HG03432 (cell line): ENCODE measurements around the gene B3GNT9.
A peak's percentile ranks its signal among the peaks of the same experiment; 100 is the strongest.

Experiments used
- ATAC-seq: cut with Tn5 transposase; IDR thresholded peaks from one replicate; pipeline ENCODE4 v1.9.1; 2021; ENCODE audit warnings: mild to moderate bottlenecking, moderate library complexity; ENCODE audit not compliant: unreplicated experiment

The B3GNT9 gene

DNA sequence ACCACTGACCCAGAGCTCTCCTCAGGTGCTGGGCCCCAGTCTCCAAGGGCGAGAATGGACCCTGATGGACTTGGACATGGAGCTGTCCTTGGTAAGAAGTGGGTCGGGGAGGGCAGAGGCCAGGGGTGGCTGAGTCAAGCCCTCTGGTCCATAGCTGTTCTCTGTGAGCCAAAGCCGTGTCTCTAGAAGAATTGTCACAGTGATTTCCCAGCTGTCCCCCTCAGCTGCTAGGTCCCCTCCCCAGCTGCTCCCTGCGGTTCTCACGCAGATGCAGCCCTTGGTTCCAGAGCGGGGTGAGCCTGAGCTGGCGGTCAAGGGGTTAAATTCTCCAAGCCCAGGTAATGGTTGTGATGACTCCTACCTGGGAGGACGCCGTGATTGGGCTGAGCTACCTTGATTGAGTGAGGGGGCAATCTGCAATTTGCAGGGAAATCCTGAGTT lies 18.2 kb upstream of the B3GNT9 start:
- no peak for ATAC-seq

DNA sequence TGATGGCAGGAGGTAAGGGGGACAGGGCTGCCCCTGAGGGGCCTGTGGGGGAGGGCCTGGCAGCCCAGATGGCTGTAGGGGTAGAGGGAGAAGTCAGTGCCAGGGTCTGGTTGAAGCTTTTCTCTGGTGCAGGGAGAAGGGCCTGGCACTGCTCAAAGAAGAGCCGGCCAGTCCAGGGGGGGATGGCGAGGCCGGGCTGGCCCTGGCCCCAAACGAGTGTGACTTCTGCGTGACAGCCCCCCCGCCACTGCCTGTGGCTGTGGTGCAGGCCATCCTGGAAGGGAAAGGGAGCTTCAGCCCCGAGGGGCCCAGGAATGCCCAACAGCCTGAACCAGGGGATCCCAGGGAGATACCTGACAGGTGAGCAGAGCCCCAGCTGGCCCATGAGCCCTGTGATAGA lies 16.8 kb upstream of the B3GNT9 start:
- ATAC-seq: no peak

- no peak for ATAC-seq
Observed at GRCh38 chr16:67166598-67167168, 15.9 kb upstream of the B3GNT9 start.

GRCh38 chr16:67166110-67166547 lies 15.3 kb upstream of the B3GNT9 start:
- ATAC-seq: no peak

- ATAC-seq: no peak
Observed at GRCh38 chr16:67165121-67166078, 14.6 kb upstream of the B3GNT9 start.

DNA sequence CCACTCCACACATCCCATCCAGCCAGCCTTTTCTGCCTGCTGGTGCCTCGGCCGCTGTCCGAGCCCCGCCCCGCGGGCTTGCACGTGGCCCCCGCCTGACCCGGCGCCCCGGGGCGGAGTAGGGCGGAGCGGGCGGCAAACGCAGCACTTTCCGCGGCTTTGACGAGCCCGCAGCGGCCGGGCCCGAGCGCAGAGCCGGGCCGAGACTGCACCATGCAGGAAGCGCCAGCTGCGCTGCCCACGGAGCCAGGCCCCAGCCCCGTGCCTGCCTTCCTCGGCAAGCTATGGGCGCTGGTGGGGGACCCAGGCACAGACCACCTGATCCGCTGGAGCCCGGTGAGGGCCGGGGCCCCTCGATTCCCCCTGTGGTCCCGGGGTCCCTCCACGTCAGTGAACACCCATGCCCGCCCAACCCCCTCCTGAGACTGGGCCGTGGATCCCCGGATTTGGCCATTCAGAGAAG lies 13.8 kb upstream of the B3GNT9 start, which contains the start of gene HSF4:
Gene HSF4, plus strand, starts transcription at position 147 of the 463 bp plus-strand sequence. Its CDS starts 67 bp downstream, at position 214.
- no peak for ATAC-seq

- no peak for ATAC-seq
Observed at GRCh38 chr16:67163999-67164558, 13.3 kb upstream of the B3GNT9 start.

DNA sequence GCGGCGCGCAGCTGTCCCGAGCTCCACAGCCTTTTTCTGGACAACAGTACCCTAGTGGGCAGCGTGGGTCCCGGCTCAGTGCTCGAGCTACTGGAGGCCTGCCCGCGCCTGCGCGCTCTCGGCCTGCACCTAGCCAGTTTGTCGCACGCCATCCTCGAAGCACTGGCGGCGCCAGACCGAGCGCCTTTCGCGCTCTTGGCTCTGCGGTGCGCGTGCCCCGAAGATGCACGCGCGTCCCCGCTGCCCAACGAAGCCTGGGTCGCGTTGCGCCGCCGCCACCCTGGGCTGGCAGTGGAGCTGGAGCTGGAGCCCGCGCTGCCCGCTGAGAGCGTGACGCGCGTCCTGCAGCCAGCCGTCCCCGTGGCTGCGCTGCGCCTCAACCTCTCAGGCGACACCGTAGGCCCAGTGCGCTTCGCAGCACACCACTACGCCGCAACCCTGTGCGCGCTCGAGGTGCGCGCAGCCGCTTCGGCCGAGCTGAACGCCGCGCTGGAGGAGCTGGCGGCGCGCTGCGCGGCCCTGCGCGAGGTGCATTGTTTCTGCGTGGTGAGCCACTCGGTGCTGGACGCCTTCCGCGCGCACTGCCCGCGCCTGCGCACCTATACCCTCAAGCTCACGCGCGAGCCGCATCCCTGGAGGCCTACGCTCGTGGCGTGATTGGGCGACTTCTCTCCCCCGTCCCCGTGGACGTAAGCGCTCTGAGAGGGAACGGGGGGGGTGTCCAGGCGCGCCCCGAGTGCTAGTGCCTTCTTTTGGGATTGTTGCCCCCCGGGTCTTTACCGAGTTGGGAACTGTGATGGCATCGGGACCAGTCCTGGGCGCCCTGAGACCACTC lies 12.6 kb upstream of the B3GNT9 start:
- no peak for ATAC-seq

GRCh38 chr16:67162506-67163163 lies 11.8 kb upstream of the B3GNT9 start:
- no peak for ATAC-seq

DNA sequence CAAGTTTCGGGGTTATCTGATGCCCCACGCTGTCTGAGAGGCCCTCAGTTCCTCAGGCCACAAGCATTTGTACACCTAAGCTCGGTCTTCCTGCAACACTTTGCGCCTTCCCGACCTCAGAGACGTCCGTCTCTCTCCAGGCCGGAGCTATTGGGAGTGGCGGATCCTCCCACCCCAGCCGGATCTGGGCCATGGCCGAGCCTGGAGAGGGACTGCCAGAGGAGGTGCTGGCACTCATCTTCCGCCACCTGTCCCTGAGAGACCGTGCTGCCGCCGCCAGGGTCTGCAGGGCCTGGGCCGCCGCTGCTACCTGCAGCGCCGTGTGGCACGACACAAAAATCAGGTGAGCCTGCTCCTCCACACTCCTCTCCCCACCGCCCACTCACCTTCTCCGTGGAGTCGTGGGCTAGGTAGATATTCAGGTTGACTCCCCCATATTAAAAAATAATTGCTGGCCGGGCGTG lies 10.8 kb upstream of the B3GNT9 start:
- ATAC-seq: no peak

DNA sequence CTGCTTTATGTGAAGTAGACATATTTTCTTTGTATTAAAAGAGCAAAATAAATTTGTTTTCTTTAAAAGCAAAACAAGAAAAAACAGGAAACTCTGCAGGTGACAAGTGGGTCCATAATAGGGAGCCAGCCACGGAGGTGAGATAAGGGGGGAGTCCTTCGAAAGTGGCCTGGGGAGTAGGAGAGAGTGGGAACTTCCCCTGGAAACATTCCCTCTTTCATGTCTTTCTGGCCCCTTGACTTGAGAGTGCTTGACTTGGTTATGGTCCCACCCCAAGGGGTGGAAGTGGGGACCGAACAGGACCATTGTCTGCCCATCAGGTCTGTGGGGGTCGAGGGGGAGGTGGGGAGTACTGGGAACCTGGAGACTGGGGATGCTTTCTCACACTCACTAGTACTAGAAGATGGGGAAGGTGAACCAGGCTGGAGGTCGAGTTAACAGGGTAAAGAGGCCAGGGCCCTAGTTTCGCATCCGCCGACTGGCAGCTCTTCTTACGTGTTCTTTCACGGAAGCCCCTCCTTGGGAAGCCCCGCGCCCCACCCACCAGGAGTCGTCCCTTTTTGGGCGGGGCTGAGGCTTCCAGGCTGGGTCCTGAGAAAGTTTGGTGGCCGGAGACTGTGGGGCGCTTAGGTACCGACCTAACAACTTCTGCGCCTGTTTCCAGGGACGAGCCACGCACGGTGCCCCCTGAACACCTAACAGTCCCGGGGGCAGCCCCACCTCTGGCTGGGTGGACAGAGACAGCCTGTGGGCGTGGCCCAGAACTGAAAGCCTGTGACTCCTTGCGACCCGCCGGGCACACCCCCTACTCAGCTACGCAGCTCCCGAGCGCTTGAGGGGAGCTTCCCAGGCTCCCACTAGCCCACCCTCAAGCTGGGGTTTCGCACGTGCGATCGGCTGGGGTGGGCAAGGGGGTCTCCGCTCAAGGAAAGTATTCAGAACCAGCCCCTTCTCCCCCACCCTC lies 8.1 kb upstream of the B3GNT9 start:
- peak; percentile 42 for ATAC-seq

DNA sequence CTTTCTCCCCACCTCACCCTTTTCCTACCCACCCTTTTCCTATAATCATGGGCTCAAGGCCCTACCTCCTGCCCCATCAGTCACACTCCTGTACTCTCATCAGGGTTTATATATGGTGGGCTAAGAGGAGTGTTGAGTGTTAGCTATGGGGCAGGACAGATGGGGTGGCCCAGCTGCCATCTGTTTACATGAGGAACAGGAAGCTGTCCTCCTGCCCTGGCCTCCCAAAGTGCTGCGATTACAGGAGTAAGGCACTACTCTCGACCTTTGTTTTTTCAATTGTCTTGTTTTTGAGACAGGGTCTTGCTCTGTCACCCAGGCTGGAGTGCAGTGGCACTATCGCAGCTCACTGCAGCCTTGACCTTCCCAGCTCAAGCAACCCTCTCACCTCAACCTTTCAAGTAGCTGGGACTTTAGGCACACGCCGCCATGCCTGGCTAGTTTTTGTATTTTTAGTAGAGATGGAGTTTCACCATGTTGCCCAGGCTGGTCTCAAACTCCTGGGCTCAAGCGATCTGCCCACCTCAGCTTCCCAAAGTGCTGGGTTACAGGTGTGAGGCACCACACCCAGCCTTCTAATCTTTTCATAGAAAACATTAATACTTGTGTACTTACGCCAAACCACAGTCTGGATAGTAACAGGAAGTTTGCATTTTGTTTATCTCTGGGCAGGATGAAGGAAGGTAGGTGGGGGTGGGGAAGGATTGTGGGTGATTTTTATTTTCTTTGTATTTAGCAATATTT lies 7.3 kb upstream of the B3GNT9 start:
- ATAC-seq: no peak

DNA sequence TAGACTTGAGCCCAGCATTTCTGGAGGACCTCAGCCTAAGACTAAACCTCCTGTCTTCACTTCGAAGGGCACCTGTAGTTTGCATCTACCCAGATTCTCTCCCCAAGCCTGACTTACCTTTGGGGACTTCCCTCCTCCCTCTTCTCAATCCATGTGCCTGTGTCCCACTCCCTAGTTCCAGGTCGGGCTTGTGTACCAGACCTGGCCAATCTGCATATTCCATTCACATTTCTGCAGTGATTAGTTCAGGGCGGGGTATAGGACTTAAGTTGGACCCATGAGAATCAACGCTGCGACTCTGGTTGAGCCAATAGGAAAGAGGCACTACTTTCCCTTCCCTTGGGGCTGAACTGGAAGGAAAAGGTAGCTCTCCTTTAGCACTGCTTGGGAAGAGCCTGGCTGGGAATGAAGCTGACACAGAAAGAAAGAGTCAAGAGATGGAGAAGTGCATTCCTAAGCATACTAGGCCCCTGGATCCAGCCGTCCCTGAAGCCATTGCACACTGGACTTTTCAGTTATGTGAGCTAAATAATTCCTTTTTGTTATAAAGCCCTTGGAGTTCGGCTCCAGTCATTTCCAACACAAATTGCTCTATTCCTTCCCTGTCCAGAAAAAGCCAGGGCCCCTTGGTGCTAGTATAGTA lies 6.4 kb upstream of the B3GNT9 start:
- ATAC-seq: no peak

- ATAC-seq: no peak
Observed at GRCh38 chr16:67156143-67156844, 5.5 kb upstream of the B3GNT9 start.

DNA sequence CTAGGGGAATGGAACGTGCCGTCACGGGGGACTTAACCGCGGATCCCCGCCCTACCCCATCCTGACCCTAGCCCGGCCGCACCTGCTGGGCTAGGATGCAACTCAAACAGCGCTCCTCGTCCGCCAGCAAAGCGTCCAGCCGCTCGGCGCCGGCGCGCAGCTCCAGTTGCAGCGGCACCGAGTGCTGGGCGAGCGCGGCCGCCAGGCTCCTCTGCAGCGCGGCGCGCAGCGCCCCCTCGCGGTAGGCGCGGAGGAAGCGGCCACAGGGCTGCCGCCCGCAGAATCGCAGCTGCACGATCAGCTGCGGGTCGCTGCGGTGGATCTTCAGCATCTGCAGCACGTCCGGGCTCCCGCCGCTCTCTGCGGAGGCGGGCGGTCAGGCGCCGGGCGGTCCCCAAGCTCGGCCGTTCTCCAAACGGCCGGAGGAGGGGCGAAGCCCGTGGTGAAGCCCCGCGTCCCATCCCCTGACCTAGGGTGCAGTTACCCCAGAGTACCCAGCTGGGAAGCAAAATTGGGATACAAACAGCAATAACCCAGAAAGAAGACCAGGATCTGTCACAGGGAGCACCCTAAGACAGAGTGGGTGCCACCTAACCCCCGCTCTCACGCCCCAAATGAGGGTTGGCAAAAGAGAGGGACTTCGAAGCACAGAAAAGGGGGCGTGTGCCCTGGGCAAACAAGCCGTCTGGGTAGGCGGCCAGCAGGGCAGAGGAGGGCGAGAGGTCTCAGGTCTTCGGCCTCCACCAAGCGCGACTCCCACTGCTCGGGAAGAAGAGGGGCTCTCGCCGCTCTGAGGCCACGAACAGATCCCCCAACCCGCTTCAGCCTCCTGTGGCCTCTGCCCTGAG lies 4.7 kb upstream of the B3GNT9 start:
- ATAC-seq: no peak

DNA sequence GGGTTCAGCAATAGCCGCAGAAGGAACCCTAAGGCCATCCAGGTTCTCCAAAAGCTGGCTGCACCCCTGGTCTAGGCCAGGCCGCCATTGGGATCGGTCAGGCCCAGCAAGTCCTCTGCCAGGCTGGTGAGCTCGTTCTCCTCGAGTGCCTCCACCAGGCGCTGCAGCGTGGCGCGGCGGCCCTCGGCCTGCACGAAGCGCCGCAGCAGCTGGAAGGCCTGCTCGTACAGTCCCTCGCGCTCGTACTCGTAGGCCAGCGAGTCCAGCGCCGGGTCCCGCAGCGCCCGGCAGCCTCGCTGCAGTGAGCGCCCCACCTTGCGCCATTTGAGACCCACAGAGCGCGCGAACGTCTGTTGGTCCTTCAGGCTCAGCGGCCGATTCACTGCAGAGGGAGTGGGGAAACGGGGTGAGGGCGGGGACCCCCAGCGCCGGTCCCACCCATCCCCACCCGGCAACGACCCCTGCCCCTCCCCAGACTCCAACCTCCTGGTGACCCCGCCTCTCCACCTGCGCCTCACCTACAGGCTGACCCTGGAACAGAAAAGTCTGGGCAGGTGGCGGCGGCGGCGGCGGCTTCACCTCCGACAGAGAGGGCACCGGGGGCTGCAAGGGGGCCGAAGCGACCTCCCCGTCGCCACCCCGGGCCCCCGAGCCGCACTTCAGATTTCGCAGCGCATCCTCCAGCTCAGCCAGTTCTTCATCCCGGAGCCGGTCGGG lies 3.9 kb upstream of the B3GNT9 start:
- ATAC-seq: no peak
